ENCODE measurements around the gene P2RY12.
"Not testable (repeated sequence)": the region's sequence is repeated elsewhere in the genome, so short reads cannot be mapped to it uniquely, and the experiment has no call there.

The P2RY12 gene

DNA sequence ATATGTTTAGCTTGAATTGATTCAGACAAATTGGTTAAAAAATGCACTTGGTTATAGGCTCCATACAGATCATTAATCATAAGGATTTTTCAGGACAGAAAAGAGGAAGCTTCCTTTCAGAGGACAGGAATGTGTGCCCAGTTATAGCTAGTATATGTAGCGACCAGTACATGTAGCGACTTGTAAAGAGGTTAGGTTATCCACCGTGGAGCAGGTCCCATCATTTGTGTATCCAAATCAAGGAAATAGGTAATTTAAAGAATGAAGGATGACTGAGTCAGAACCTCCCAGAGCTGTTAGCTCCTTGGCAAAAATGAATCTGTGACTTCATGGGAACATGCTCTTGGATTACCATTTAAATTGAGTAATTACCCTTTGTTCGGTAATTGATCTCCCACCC lies 15.8 kb upstream of the P2RY12 start:
- TF ChIP-seq, protein P1, sequence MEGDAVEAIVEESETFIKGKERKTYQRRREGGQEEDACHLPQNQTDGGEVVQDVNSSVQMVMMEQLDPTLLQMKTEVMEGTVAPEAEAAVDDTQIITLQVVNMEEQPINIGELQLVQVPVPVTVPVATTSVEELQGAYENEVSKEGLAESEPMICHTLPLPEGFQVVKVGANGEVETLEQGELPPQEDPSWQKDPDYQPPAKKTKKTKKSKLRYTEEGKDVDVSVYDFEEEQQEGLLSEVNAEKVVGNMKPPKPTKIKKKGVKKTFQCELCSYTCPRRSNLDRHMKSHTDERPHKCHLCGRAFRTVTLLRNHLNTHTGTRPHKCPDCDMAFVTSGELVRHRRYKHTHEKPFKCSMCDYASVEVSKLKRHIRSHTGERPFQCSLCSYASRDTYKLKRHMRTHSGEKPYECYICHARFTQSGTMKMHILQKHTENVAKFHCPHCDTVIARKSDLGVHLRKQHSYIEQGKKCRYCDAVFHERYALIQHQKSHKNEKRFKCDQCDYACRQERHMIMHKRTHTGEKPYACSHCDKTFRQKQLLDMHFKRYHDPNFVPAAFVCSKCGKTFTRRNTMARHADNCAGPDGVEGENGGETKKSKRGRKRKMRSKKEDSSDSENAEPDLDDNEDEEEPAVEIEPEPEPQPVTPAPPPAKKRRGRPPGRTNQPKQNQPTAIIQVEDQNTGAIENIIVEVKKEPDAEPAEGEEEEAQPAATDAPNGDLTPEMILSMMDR (IDR thresholded peaks at IDR 0.05; ENCODE audit: borderline replicate concordance, control extremely low read depth, extremely low read depth, insufficient read depth, missing control alignments): no peak
- DNase-seq (ENCODE audit: low spot score): no peak
- in situ Hi-C loops (cut with MboI; ENCODE audit: low sequenced_read_pairs, unreplicated experiment): no loop called here

DNA sequence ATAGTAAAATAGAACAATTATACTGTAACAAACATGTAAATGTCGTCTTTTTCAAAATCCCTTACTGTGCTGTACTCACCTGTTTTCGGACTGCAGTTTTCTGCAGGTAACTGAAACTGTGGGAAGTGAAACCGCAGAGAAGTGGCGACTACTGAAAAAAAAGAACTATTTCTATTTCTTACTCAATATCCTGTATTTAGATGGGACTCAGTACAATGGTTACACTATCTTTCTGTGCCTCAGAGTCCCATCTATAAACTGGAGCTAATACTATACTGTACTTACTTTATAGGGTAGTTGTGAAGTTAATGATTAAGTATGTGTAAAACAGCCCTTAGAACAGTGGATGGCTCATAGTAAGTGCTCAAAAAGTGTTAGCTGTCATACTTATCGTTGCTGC lies 14.3 kb upstream of the P2RY12 start:
- in situ Hi-C loops (cut with MboI; ENCODE audit: low sequenced_read_pairs, unreplicated experiment): no loop called here
- TF ChIP-seq, protein P1 (IDR thresholded peaks at IDR 0.05; ENCODE audit: borderline replicate concordance, control extremely low read depth, extremely low read depth, insufficient read depth, missing control alignments): no peak
- no peak for DNase-seq (ENCODE audit: low spot score)

- no peak for DNase-seq (ENCODE audit: low spot score)
- TF ChIP-seq, protein P1 (IDR thresholded peaks at IDR 0.05; ENCODE audit: borderline replicate concordance, control extremely low read depth, extremely low read depth, insufficient read depth, missing control alignments): no peak
- in situ Hi-C loops (cut with MboI; ENCODE audit: low sequenced_read_pairs, unreplicated experiment): no loop called here
These were observed 11.3 kb upstream of the P2RY12 start for GRCh38 chr3:151395806-151396205.

- TF ChIP-seq, protein P1 (IDR thresholded peaks at IDR 0.05; ENCODE audit: borderline replicate concordance, control extremely low read depth, extremely low read depth, insufficient read depth, missing control alignments): no peak
- in situ Hi-C loops (cut with MboI; ENCODE audit: low sequenced_read_pairs, unreplicated experiment): no loop called here
- no peak for DNase-seq (ENCODE audit: low spot score)
These were observed 10.1 kb upstream of the P2RY12 start for GRCh38 chr3:151394611-151395010.

- TF ChIP-seq, protein P1 (IDR thresholded peaks at IDR 0.05; ENCODE audit: borderline replicate concordance, control extremely low read depth, extremely low read depth, insufficient read depth, missing control alignments): no peak
- DNase-seq (ENCODE audit: low spot score): no peak
- in situ Hi-C loops (cut with MboI; ENCODE audit: low sequenced_read_pairs, unreplicated experiment): no loop called here
These were observed 9.4 kb upstream of the P2RY12 start for GRCh38 chr3:151393941-151394340.

- in situ Hi-C loops (cut with MboI; ENCODE audit: low sequenced_read_pairs, unreplicated experiment): no loop called here
- TF ChIP-seq, protein P1 (IDR thresholded peaks at IDR 0.05; ENCODE audit: borderline replicate concordance, control extremely low read depth, extremely low read depth, insufficient read depth, missing control alignments): no peak
- DNase-seq (ENCODE audit: low spot score): no peak
These were observed 8.7 kb upstream of the P2RY12 start for GRCh38 chr3:151393146-151393830.

GRCh38 chr3:151392191-151392590 lies 7.6 kb upstream of the P2RY12 start:
- in situ Hi-C loops (cut with MboI; ENCODE audit: low sequenced_read_pairs, unreplicated experiment); DNase-seq (ENCODE audit: low spot score): not testable (repeated sequence)
